ENCODE measurements around the gene TAOK3. TPM values are rescaled to one million over a fixed set of nuclear protein-coding genes. Genes with fewer than 3 reads are reported as not detected.

TAOK3 gene
- total and polyA plus RNA-seq, 3 experiments from 2014 or later: 52.5 to 129 (median 53.0) TPM

- ChIA-PET POLR2A (no interaction called here), CTCF (interaction anchor here (0.6 to 0.9 kb wide), 3 partner anchors 13 to 41 kb away, joined by 3 to 4 read pairs (median 3); no protein-coding TSS in a partner anchor)
- Histone ChIP-seq H3K27me3 (ENCODE audit: insufficient read depth, low read length, poor library complexity, severe bottlenecking) (no peaks in the 10 kb centered on the region), H3K4me3 (ENCODE audit: low read length) (no peak overlapping the region), H3K4me1 (ENCODE audit: insufficient read depth, low read length) (peaks cover 4% of the 10 kb centered on the region), H3K9me3 (ENCODE audit: low read length) (no peaks in the 10 kb centered on the region), H3K27ac (ENCODE audit: low read depth, low read length) (no peak overlapping the region), H3K36me3 (ENCODE audit: insufficient read depth, low read length) (no peaks in the 10 kb centered on the region)
- H3K4me1 Mint-ChIP-seq: peaks cover 46 to 76% (median 67%) of the 10 kb centered on the region in 3 donors
- DNase-seq: no peak
- H3K9me3 Mint-ChIP-seq: no peaks in the 10 kb centered on the region
- peaks cover 0 to 42% (median 16%) of the 10 kb centered on the region in 3 donors for H3K36me3 Mint-ChIP-seq
- no peak overlapping the region for H3K4me3 Mint-ChIP-seq
- H3K27me3 Mint-ChIP-seq: no peaks in the 10 kb centered on the region
- H3K27ac Mint-ChIP-seq: peak overlapping the region in 2 of 8 donors; percentile 66 to 73
Observed at GRCh38 chr12:118334939-118335567, 37.7 kb downstream of the TAOK3 start.

GRCh38 chr12:118334241-118334640 lies 38.5 kb downstream of the TAOK3 start:
- no peak for DNase-seq
- Histone ChIP-seq H3K4me1 (ENCODE audit: insufficient read depth, low read length) (peaks cover 4% of the 10 kb centered on the region), H3K27me3 (ENCODE audit: insufficient read depth, low read length, poor library complexity, severe bottlenecking) (no peaks in the 10 kb centered on the region), H3K4me3 (ENCODE audit: low read length) (no peak overlapping the region), H3K9me3 (ENCODE audit: low read length) (no peaks in the 10 kb centered on the region), H3K36me3 (ENCODE audit: insufficient read depth, low read length) (no peaks in the 10 kb centered on the region), H3K27ac (ENCODE audit: low read depth, low read length) (no peak overlapping the region)
- POLR2A ChIA-PET: no interaction called here
- Mint-ChIP-seq H3K4me3 (no peak overlapping the region), H3K27ac (peak overlapping the region in 1 of 8 donors; percentile 10), H3K27me3 (no peaks in the 10 kb centered on the region), H3K9me3 (no peaks in the 10 kb centered on the region), H3K4me1 (peaks cover 48 to 76% (median 68%) of the 10 kb centered on the region in 3 donors), H3K36me3 (peaks cover 0 to 40% (median 14%) of the 10 kb centered on the region in 3 donors)
- CTCF ChIA-PET: interaction anchor here (0.6 kb wide), 1 partner anchor 35 kb away, joined by 3 read pairs; no protein-coding TSS in a partner anchor

- Mint-ChIP-seq H3K27ac (no peak overlapping the region), H3K4me3 (no peak overlapping the region), H3K4me1 (peaks cover 49 to 75% (median 65%) of the 10 kb centered on the region in 3 donors), H3K27me3 (no peaks in the 10 kb centered on the region), H3K9me3 (no peaks in the 10 kb centered on the region), H3K36me3 (peaks cover 0 to 34% (median 9%) of the 10 kb centered on the region in 3 donors)
- Histone ChIP-seq H3K27me3 (ENCODE audit: insufficient read depth, low read length, poor library complexity, severe bottlenecking) (no peaks in the 10 kb centered on the region), H3K4me1 (ENCODE audit: insufficient read depth, low read length) (peaks cover 4% of the 10 kb centered on the region), H3K9me3 (ENCODE audit: low read length) (no peaks in the 10 kb centered on the region), H3K4me3 (ENCODE audit: low read length) (no peak overlapping the region), H3K27ac (ENCODE audit: low read depth, low read length) (no peak overlapping the region), H3K36me3 (ENCODE audit: insufficient read depth, low read length) (no peaks in the 10 kb centered on the region)
- ChIA-PET POLR2A (interaction anchor here (1.0 kb wide), 1 partner anchor 25 kb away, joined by 3 read pairs; no protein-coding TSS in a partner anchor), CTCF (interaction anchor here (1.6 kb wide), 1 partner anchor 10 kb away, joined by 3 read pairs; no protein-coding TSS in a partner anchor)
- DNase-seq: no peak
Observed at GRCh38 chr12:118332511-118332910, 40.2 kb downstream of the TAOK3 start.

GRCh38 chr12:118330421-118331018 lies 42.2 kb downstream of the TAOK3 start:
- CTCF ChIA-PET: no interaction called here
- Mint-ChIP-seq H3K27me3 (no peaks in the 10 kb centered on the region), H3K4me3 (peak overlapping the region in 1 of 7 donors; percentile 8), H3K9me3 (no peaks in the 10 kb centered on the region), H3K36me3 (peaks cover 0 to 29% (median 9%) of the 10 kb centered on the region in 3 donors), H3K4me1 (peaks cover 43 to 70% (median 48%) of the 10 kb centered on the region in 3 donors), H3K27ac (peak overlapping the region in 1 of 8 donors; percentile 10)
- POLR2A ChIA-PET: interaction anchor here (0.7 kb wide), 1 partner anchor 28 kb away, joined by 4 read pairs; no protein-coding TSS in a partner anchor
- H3K4me1 ChIP-seq (ENCODE audit: insufficient read depth, low read length): peaks cover 4% of the 10 kb centered on the region
- H3K27ac ChIP-seq (ENCODE audit: low read depth, low read length): no peak overlapping the region
- H3K9me3 ChIP-seq (ENCODE audit: low read length): no peaks in the 10 kb centered on the region
- DNase-seq: no peak
- H3K27me3 ChIP-seq (ENCODE audit: insufficient read depth, low read length, poor library complexity, severe bottlenecking): no peaks in the 10 kb centered on the region
- no peaks in the 10 kb centered on the region for H3K36me3 ChIP-seq (ENCODE audit: insufficient read depth, low read length)
- H3K4me3 ChIP-seq (ENCODE audit: low read length): no peak overlapping the region

- Mint-ChIP-seq H3K27me3 (no peaks in the 10 kb centered on the region), H3K36me3 (peaks cover 0 to 29% (median 7%) of the 10 kb centered on the region in 3 donors), H3K4me3 (no peak overlapping the region), H3K27ac (no peak overlapping the region), H3K9me3 (no peaks in the 10 kb centered on the region), H3K4me1 (peaks cover 52 to 74% (median 59%) of the 10 kb centered on the region in 3 donors)
- no peak for DNase-seq
- Histone ChIP-seq H3K9me3 (ENCODE audit: low read length) (no peaks in the 10 kb centered on the region), H3K27me3 (ENCODE audit: insufficient read depth, low read length, poor library complexity, severe bottlenecking) (no peaks in the 10 kb centered on the region), H3K36me3 (ENCODE audit: insufficient read depth, low read length) (no peaks in the 10 kb centered on the region), H3K4me1 (ENCODE audit: insufficient read depth, low read length) (peaks cover 4% of the 10 kb centered on the region), H3K27ac (ENCODE audit: low read depth, low read length) (no peak overlapping the region), H3K4me3 (ENCODE audit: low read length) (no peak overlapping the region)
- CTCF ChIA-PET: no interaction called here
- POLR2A ChIA-PET: no interaction called here
Observed at GRCh38 chr12:118328486-118329330, 44.0 kb downstream of the TAOK3 start.

- Mint-ChIP-seq H3K9me3 (no peaks in the 10 kb centered on the region), H3K36me3 (peaks cover 0 to 22% (median 3%) of the 10 kb centered on the region in 3 donors), H3K4me3 (no peak overlapping the region), H3K27ac (peak overlapping the region in 1 of 8 donors; percentile 6), H3K4me1 (peaks cover 44 to 69% (median 53%) of the 10 kb centered on the region in 3 donors), H3K27me3 (no peaks in the 10 kb centered on the region)
- peaks cover 4% of the 10 kb centered on the region for H3K4me1 ChIP-seq (ENCODE audit: insufficient read depth, low read length)
- no peaks in the 10 kb centered on the region for H3K9me3 ChIP-seq (ENCODE audit: low read length)
- ChIA-PET POLR2A (no interaction called here), CTCF (no interaction called here)
- no peak for DNase-seq
- no peak overlapping the region for H3K27ac ChIP-seq (ENCODE audit: low read depth, low read length)
- H3K27me3 ChIP-seq (ENCODE audit: insufficient read depth, low read length, poor library complexity, severe bottlenecking): no peaks in the 10 kb centered on the region
- no peak overlapping the region for H3K4me3 ChIP-seq (ENCODE audit: low read length)
- H3K36me3 ChIP-seq (ENCODE audit: insufficient read depth, low read length): no peaks in the 10 kb centered on the region
Observed at GRCh38 chr12:118327391-118327790, 45.3 kb downstream of the TAOK3 start.

GRCh38 chr12:118326991-118327390 lies 45.7 kb downstream of the TAOK3 start:
- ChIA-PET POLR2A (no interaction called here), CTCF (no interaction called here)
- Mint-ChIP-seq H3K4me3 (no peak overlapping the region), H3K27me3 (no peaks in the 10 kb centered on the region), H3K27ac (peak overlapping the region in 1 of 8 donors; percentile 21), H3K4me1 (peaks cover 41 to 65% (median 53%) of the 10 kb centered on the region in 3 donors), H3K9me3 (no peaks in the 10 kb centered on the region), H3K36me3 (peaks cover 0 to 22% (median 3%) of the 10 kb centered on the region in 3 donors)
- H3K9me3 ChIP-seq (ENCODE audit: low read length): no peaks in the 10 kb centered on the region
- peaks cover 4% of the 10 kb centered on the region for H3K4me1 ChIP-seq (ENCODE audit: insufficient read depth, low read length)
- H3K36me3 ChIP-seq (ENCODE audit: insufficient read depth, low read length): no peaks in the 10 kb centered on the region
- no peaks in the 10 kb centered on the region for H3K27me3 ChIP-seq (ENCODE audit: insufficient read depth, low read length, poor library complexity, severe bottlenecking)
- no peak overlapping the region for H3K27ac ChIP-seq (ENCODE audit: low read depth, low read length)
- H3K4me3 ChIP-seq (ENCODE audit: low read length): no peak overlapping the region
- no peak for DNase-seq
